Osteoblast (primary cell): Measurements from ENCODE around the gene FPR2. TPM values are rescaled to one million over a fixed set of nuclear protein-coding genes. Genes with fewer than 3 reads are reported as not detected.

Experiments
- DNase-seq: peaks from one replicate; pipeline ENCODE4 v3.0.0; 2011; ENCODE audit warnings: low spot score, mixed read lengths; ENCODE audit not compliant: insufficient read length; ENCODE audit errors: missing footprints
- H2AFZ ChIP-seq: 2 replicates; pipeline ENCODE4 v1.6.0; 2011; ENCODE audit warnings: mild to moderate bottlenecking, low read length
- H3K27ac ChIP-seq: 2 replicates; pipeline ENCODE4 v1.5.1; 2011; ENCODE audit warnings: mild to moderate bottlenecking, low read depth, low read length, moderate library complexity
- H3K27me3 ChIP-seq: 2 replicates; pipeline ENCODE4 v1.6.0; 2012; ENCODE audit warnings: mild to moderate bottlenecking, control low read depth, inconsistent platforms, low read length, moderate library complexity; ENCODE audit not compliant: insufficient read depth
- H3K36me3 ChIP-seq: 2 replicates; pipeline ENCODE4 v1.5.1; 2011; ENCODE audit warnings: mild to moderate bottlenecking, low read length, control low read depth, moderate library complexity; ENCODE audit not compliant: insufficient read depth
- H3K4me1 ChIP-seq: 2 replicates; pipeline ENCODE4 v1.5.1; 2011; ENCODE audit warnings: mild to moderate bottlenecking, low read length, control low read depth, moderate library complexity; ENCODE audit not compliant: insufficient read depth
- H3K4me2 ChIP-seq: 2 replicates; pipeline ENCODE4 v1.6.0; 2011; ENCODE audit warnings: mild to moderate bottlenecking, low read length; ENCODE audit not compliant: insufficient read depth
- H3K4me3 ChIP-seq: fragments of 200-600 bp; sonication (generic); 3 replicates; pipeline ENCODE4 v1.5.1; 2012; ENCODE audit warnings: mild to moderate bottlenecking, low read length, inconsistent platforms; ENCODE audit not compliant: insufficient read depth
- H3K79me2 ChIP-seq: 2 replicates; pipeline ENCODE4 v1.6.0; 2012; ENCODE audit warnings: mild to moderate bottlenecking, low read length, control low read depth, inconsistent platforms; ENCODE audit not compliant: insufficient read depth
- H3K9me3 ChIP-seq: 2 replicates; pipeline ENCODE4 v1.5.1; 2011; ENCODE audit warnings: low read depth, low read length, control low read depth
- H4K20me1 ChIP-seq: 2 replicates; pipeline ENCODE4 v1.6.0; 2012; ENCODE audit warnings: mild to moderate bottlenecking, low read length, control low read depth; ENCODE audit not compliant: insufficient read depth
- total RNA-seq: library from RNA; depleted of rRNA; stranded (reverse); fragments of >200 nt; gene quantifications from 2 replicates; pipeline ENCODE4 v1.2.3, GENCODE V29; 2012
- TF ChIP-seq, protein P1 (sequence below): IDR thresholded peaks from 2 replicates; pipeline ENCODE4 v1.5.1; 2011; ENCODE audit warnings: mild to moderate bottlenecking, low read depth, low read length, moderate library complexity; ENCODE audit errors: extremely low read depth

FPR2 gene
- total RNA-seq, 1 donor: 0.36 TPM

DNA sequence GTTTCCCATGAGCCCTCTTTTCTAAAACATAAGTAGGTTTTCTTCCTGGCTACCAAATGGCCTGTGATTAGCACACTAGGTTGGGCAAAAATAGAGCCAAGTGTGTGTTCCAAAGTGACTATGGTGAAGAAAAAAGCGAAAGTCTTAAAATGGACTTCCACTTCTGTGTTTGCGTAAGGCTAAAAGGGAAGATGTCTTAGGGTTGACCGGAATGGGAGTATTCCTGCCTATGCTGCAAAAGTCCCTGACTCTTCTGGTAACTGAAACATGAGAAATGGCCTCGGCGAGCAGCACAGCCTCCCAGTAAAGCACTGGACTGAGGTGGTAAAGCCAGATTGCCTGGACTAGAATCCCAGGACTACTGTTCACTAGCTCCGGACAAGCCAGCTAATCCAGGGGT lies 6.9 kb upstream of the FPR2 start:
- TF ChIP-seq, protein P1, sequence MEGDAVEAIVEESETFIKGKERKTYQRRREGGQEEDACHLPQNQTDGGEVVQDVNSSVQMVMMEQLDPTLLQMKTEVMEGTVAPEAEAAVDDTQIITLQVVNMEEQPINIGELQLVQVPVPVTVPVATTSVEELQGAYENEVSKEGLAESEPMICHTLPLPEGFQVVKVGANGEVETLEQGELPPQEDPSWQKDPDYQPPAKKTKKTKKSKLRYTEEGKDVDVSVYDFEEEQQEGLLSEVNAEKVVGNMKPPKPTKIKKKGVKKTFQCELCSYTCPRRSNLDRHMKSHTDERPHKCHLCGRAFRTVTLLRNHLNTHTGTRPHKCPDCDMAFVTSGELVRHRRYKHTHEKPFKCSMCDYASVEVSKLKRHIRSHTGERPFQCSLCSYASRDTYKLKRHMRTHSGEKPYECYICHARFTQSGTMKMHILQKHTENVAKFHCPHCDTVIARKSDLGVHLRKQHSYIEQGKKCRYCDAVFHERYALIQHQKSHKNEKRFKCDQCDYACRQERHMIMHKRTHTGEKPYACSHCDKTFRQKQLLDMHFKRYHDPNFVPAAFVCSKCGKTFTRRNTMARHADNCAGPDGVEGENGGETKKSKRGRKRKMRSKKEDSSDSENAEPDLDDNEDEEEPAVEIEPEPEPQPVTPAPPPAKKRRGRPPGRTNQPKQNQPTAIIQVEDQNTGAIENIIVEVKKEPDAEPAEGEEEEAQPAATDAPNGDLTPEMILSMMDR: no peak
- H3K27ac ChIP-seq: no peak overlapping the region
- no peak for DNase-seq

DNA sequence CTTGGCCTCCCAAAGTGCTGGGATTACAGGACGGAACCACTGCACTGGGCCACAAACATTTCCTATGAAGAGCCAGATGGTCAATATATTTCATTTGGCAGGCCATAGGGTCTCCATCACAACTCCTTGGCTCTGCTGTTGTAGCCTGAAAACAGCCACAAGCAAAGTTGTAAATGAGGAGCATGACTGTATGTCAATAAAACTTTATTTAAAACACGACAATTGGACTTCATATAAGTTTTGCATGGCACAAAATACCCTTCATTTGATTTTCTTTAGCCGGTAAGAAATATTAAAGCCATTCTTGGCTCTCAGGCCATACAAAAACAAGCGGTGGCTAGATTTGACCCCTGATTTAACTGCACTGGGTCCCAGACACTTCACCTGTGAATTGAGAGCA lies 6.2 kb upstream of the FPR2 start:
- DNase-seq: no peak
- Histone ChIP-seq H3K79me2 (no peaks in the 10 kb centered on the region), H4K20me1 (no peaks in the 10 kb centered on the region), H3K4me1 (peaks cover 21% of the 10 kb centered on the region), H2AFZ (no peak overlapping the region), H3K9me3 (no peaks in the 10 kb centered on the region), H3K4me3 (no peak overlapping the region), H3K27ac (no peak overlapping the region), H3K4me2 (no peak overlapping the region), H3K27me3 (no peaks in the 10 kb centered on the region), H3K36me3 (no peaks in the 10 kb centered on the region)
- TF ChIP-seq, protein P1: no peak

More for the DNA sequence above, 6.9 kb upstream of the FPR2 start:
- Histone ChIP-seq H3K4me1 (peaks cover 22% of the 10 kb centered on the region), H3K4me2 (no peak overlapping the region), H4K20me1 (no peaks in the 10 kb centered on the region), H3K4me3 (no peak overlapping the region), H3K79me2 (no peaks in the 10 kb centered on the region), H2AFZ (no peak overlapping the region), H3K27me3 (no peaks in the 10 kb centered on the region), H3K36me3 (no peaks in the 10 kb centered on the region), H3K9me3 (no peaks in the 10 kb centered on the region)

DNA sequence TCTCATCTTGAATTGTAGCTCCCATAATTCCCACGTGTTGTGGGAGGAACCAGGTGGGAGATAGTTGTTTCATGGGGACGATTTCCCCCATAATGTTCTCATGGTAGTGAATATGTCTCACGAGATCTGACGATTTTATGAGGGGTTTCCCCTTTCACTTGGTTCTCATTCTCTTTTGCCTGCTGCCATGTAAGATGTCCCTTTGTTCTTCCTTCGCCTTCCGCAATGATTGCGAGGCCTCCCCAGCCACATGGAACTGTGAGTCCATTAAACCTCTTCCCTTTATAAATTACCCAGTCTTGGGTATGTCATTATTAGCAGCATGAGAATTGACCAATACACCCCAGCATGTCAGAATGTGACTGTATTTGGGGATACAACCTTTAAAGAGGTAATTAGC lies 5.4 kb upstream of the FPR2 start:
- Histone ChIP-seq H2AFZ (no peak overlapping the region), H3K79me2 (no peaks in the 10 kb centered on the region), H3K9me3 (no peaks in the 10 kb centered on the region), H3K36me3 (no peaks in the 10 kb centered on the region), H3K4me3 (no peak overlapping the region), H3K4me1 (peaks cover 14% of the 10 kb centered on the region), H4K20me1 (no peaks in the 10 kb centered on the region), H3K27me3 (no peaks in the 10 kb centered on the region), H3K4me2 (no peak overlapping the region), H3K27ac (no peak overlapping the region)
- TF ChIP-seq, protein P1: no peak
- no peak for DNase-seq

DNA sequence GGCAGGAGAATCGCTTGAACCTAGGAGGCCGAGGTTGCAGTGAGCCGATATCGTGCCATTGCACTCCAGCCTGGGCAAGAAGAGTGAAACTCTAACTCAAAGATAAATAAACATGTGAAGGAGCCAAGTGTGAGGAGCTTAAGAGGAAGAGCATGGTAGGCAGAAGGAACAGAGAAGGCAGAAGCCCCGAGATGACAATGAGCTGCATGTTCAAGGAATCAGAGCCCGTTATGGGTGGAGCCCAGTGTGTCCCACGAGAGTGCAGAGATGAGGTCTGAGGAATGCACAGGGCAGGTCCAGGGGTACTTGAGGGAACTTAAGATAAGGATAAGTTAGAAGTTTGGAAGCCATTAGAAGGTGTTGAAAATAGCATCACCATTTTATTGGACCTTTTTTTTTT lies 716 bp downstream of the FPR2 start:
- Histone ChIP-seq H4K20me1 (no peaks in the 10 kb centered on the region), H3K4me2 (no peak overlapping the region), H3K36me3 (no peaks in the 10 kb centered on the region), H3K9me3 (no peaks in the 10 kb centered on the region), H3K4me1 (no peaks in the 10 kb centered on the region), H3K79me2 (no peaks in the 10 kb centered on the region), H2AFZ (no peak overlapping the region), H3K27me3 (no peaks in the 10 kb centered on the region), H3K4me3 (no peak overlapping the region), H3K27ac (no peak overlapping the region)
- DNase-seq: no peak
- TF ChIP-seq, protein P1: no peak
